Thyroid gland (tissue), 4 donors: ENCODE results near the gene A4GALT. TPM values are rescaled to one million over a fixed set of nuclear protein-coding genes. Genes with fewer than 3 reads are reported as not detected.

Experiments used
- DNase-seq, 2 donors: peaks; one replicate each; pipeline ENCODE4 v3.0.0-alpha.2; 2019
- H3K27ac ChIP-seq, 3 donors: fragments of 200-600 bp; sonication (generic); 1 replicate in 2 of 3; 2 replicates in 1 of 3; pipeline ENCODE4 v1.5.1; 2016 to 2019; ENCODE audit warnings: mild to moderate bottlenecking in 1 of 3, moderate library complexity in 1 of 3
- H3K27me3 ChIP-seq: fragments of 200-600 bp; sonication (generic); one replicate; pipeline ENCODE4 v1.5.1; 2019
- H3K36me3 ChIP-seq, 2 donors: fragments of 200-600 bp; sonication (generic); one replicate each; pipeline ENCODE4 v1.5.1; 2016 to 2019
- H3K4me1 ChIP-seq, 2 donors: fragments of 200-600 bp; sonication (generic); one replicate each; pipeline ENCODE4 v1.5.1; 2017 to 2019
- H3K4me3 ChIP-seq, 3 donors: fragments of 200-600 bp; sonication (generic); replicated peaks in 1 of 3; 1 replicate in 2 of 3; 2 replicates in 1 of 3; pipeline ENCODE4 v1.5.1; 2016; ENCODE audit warnings: mild to moderate bottlenecking in 1 of 3
- H3K9me3 ChIP-seq: fragments of 200-600 bp; sonication (generic); one replicate; pipeline ENCODE4 v1.5.1; 2017
- CTCF ChIP-seq, 6 experiments: fragments of 200-600 bp in 3 of 6; fragments of 450-650 bp in 3 of 6; sonication (generic) in 3 of 6; IDR thresholded peaks; one replicate each; pipeline ENCODE4 v1.5.1; 2016 to 2019; ENCODE audit warnings: antibody characterized with exemption in 6 of 6, mild to moderate bottlenecking in 2 of 6, inconsistent platforms in 1 of 6, moderate library complexity in 1 of 6
- POLR2A ChIP-seq, 2 donors: fragments of 450-650 bp; IDR thresholded peaks; one replicate each; pipeline ENCODE4 v1.6.1; 2017; ENCODE audit warnings: antibody characterized with exemption in 2 of 2, mild to moderate bottlenecking in 2 of 2, moderate library complexity in 1 of 2
- WGBS, 2 donors: methylation state at CpG; one replicate each; pipeline ENCODE4 v1.1.5; 2017; 5-methylcytosine and 5-hydroxymethylcytosine counted together
- intact Hi-C: fragments of 100-400 bp; cut with DNase I; formaldehyde crosslinking; loops from one replicate; pipeline ENCODE4 v1.15.1; 2023
- total RNA-seq, 4 donors: library from RNA; depleted of rRNA; stranded (reverse); fragments of >200 nt; gene quantifications; one replicate each; pipeline ENCODE4 v1.2.3, GENCODE V29; 2016

A4GALT gene
- total RNA-seq, 4 donors from 2014 or later, result 12.6 to 23.9 (median 18.0) TPM

DNA sequence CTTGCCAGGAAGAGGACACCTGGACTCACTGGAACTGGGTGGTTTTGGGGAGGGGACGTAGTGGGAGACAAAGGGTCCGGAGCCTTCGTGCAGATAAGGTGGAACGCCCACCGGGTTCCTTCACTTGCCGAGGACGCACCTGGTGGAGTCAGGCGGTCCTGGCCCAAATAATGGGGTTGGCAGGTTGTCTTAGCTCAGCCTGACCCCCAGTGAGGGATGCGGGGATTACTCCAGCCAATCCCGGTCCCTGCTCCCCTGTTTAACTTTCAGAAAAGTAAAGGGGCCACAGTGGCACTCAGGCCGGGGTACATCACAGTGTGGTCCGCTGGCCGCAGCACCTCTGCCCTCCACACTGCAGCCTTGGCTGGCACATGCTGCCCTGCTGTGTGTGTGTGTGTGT is 18.0 kb downstream of the A4GALT start:
- DNase-seq, result no peak
- H3K27ac ChIP-seq, result no peak overlapping the region
- TF ChIP-seq CTCF (IDR thresholded peaks at IDR 0.05) (no peak), POLR2A (IDR thresholded peaks at IDR 0.05) (no peak)
- no peaks in the 10 kb centered on the region for H3K9me3 ChIP-seq
- intact Hi-C loops, result no loop called here
- H3K27me3 ChIP-seq, result no peaks in the 10 kb centered on the region
- H3K36me3 ChIP-seq, result no peaks in the 10 kb centered on the region
- WGBS, 2 donors, result 92 to 95% methylated on average over 5 to 7 of the region's 13 CpGs
- peaks cover 0 to 6% of the 10 kb centered on the region in 2 donors for H3K4me1 ChIP-seq
- no peak overlapping the region for H3K4me3 ChIP-seq

- WGBS, 2 donors, result 85 to 91% methylated on average over 8 of the region's 8 CpGs
- no peak for DNase-seq
- intact Hi-C loops, result no loop called here
- H3K9me3 ChIP-seq, result no peaks in the 10 kb centered on the region
- no peaks in the 10 kb centered on the region for H3K36me3 ChIP-seq
- H3K4me1 ChIP-seq, result peaks cover 0 to 13% of the 10 kb centered on the region in 2 donors
- no peak overlapping the region for H3K27ac ChIP-seq
- H3K27me3 ChIP-seq, result no peaks in the 10 kb centered on the region
- TF ChIP-seq CTCF (IDR thresholded peaks at IDR 0.05), result no peak
- no peak for TF ChIP-seq POLR2A (IDR thresholded peaks at IDR 0.05)
- H3K4me3 ChIP-seq, result no peak overlapping the region
Observed at GRCh38 chr22:42701694-42702093, 19.0 kb downstream of the A4GALT start.

GRCh38 chr22:42700901-42701300 is 19.8 kb downstream of the A4GALT start:
- DNase-seq, result no peak
- peaks cover 0 to 13% of the 10 kb centered on the region in 2 donors for H3K4me1 ChIP-seq
- no peak overlapping the region for H3K27ac ChIP-seq
- WGBS, 2 donors, result 72 to 85% methylated on average over 3 to 6 of the region's 6 CpGs
- TF ChIP-seq CTCF (IDR thresholded peaks at IDR 0.05) (no peak), POLR2A (IDR thresholded peaks at IDR 0.05) (no peak)
- no peak overlapping the region for H3K4me3 ChIP-seq
- no peaks in the 10 kb centered on the region for H3K9me3 ChIP-seq
- H3K27me3 ChIP-seq, result no peaks in the 10 kb centered on the region
- intact Hi-C loops, result no loop called here
- no peaks in the 10 kb centered on the region for H3K36me3 ChIP-seq

- Histone ChIP-seq H3K9me3 (no peaks in the 10 kb centered on the region), H3K4me1 (peaks cover 0 to 13% of the 10 kb centered on the region in 2 donors), H3K27ac (no peak overlapping the region), H3K36me3 (no peaks in the 10 kb centered on the region), H3K27me3 (no peaks in the 10 kb centered on the region), H3K4me3 (no peak overlapping the region)
- no peak for DNase-seq
- intact Hi-C loops, result no loop called here
- no peak for TF ChIP-seq CTCF (IDR thresholded peaks at IDR 0.05)
- no peak for TF ChIP-seq POLR2A (IDR thresholded peaks at IDR 0.05)
- 87 to 96% methylated on average over 4 of the region's 8 CpGs for WGBS, 2 donors
Observed at GRCh38 chr22:42700355-42700754, 20.3 kb downstream of the A4GALT start.

DNA sequence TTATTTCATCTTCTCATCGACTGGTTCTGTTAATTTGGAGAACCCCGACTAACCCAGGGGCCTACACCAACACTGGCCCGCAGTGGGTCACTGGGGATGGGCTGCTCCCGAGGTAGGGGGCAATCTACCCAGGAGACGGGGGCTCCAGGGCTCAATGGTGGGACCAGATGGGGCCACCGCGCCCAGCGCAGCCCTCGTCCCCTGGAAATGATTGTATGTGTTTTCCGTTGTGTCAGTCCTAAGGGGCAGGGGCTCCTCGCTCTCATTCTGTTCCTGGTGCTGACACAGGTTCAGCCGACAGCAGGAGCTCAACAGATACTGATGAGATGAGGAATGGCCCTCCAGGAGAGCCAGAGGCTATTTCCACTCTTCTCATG is 20.7 kb downstream of the A4GALT start:
- no peak overlapping the region for H3K4me3 ChIP-seq
- WGBS, 2 donors, result 82 to 94% methylated on average over 8 to 11 of the region's 12 CpGs
- no peak for TF ChIP-seq POLR2A (IDR thresholded peaks at IDR 0.05)
- H3K36me3 ChIP-seq, result no peaks in the 10 kb centered on the region
- H3K27me3 ChIP-seq, result no peaks in the 10 kb centered on the region
- peaks cover 0 to 13% of the 10 kb centered on the region in 2 donors for H3K4me1 ChIP-seq
- peak overlapping the region in 1 of 3 donors; percentile 33 for H3K27ac ChIP-seq
- no peaks in the 10 kb centered on the region for H3K9me3 ChIP-seq
- DNase-seq, result no peak
- intact Hi-C loops, result no loop called here
